Adrenal gland (tissue), 5 donors: ENCODE measurements around the gene IBA57.

ENCODE experiments used
- CTCF ChIP-seq, 6 experiments: fragments of 450-650 bp in 4 of 6; fragments of 200-600 bp in 2 of 6; sonication (generic) in 1 of 6; IDR thresholded peaks; 1 replicate in 5 of 6; 2 replicates in 1 of 6; pipeline versions ENCODE4 v1.5.1 to v1.8.0; 2016 to 2021; ENCODE audit warnings: antibody characterized with exemption in 6 of 6, mild to moderate bottlenecking in 2 of 6, moderate library complexity in 1 of 6
- POLR2A ChIP-seq, 2 donors: fragments of 450-650 bp; IDR thresholded peaks; one replicate each; pipeline ENCODE4 v1.6.1; 2017; ENCODE audit warnings: antibody characterized with exemption in 2 of 2, mild to moderate bottlenecking in 2 of 2, moderate library complexity in 1 of 2
- donor health status: DM: no; HTN: no; CAD: no.

- TF ChIP-seq POLR2A (IDR thresholded peaks at IDR 0.05): no peak
- TF ChIP-seq CTCF (IDR thresholded peaks at IDR 0.05): no peak
Observed at GRCh38 chr1:228207851-228208821, 42.5 kb downstream of the IBA57 start, which contains the start of gene OBSCN.
